ENCODE results near the gene SNRPD3.

DNA sequence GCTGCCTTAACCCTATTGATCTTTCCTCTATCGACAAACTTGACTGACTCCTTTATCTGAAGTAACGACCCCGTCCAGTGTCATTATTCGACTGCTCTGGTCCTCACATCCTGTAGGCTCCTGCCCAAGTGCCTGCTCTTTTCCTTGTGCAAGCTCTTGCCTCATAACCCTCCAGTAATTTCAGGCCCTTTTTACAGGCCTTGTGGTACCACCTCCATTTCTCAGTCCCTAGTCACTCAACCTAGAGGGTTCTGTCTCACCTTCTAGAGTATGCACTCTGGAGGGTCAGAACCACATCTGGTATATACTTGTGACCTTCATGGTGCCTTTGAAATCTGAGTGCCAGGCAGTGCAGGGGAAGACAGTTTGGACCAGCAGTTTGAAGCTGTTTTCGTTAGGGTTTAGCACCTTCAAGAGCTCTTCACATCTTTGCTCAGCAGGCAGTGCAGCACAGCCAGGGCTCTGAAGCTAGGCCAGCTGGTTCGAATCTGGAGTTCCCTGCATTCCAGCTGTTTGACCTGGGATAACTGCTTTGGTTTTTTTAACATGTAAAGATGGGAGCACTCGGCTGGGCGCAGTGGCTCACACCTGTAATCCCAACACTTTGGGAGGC, 11.2 kb downstream of the SNRPD3 start:
- TF ChIP-seq, protein P1, sequence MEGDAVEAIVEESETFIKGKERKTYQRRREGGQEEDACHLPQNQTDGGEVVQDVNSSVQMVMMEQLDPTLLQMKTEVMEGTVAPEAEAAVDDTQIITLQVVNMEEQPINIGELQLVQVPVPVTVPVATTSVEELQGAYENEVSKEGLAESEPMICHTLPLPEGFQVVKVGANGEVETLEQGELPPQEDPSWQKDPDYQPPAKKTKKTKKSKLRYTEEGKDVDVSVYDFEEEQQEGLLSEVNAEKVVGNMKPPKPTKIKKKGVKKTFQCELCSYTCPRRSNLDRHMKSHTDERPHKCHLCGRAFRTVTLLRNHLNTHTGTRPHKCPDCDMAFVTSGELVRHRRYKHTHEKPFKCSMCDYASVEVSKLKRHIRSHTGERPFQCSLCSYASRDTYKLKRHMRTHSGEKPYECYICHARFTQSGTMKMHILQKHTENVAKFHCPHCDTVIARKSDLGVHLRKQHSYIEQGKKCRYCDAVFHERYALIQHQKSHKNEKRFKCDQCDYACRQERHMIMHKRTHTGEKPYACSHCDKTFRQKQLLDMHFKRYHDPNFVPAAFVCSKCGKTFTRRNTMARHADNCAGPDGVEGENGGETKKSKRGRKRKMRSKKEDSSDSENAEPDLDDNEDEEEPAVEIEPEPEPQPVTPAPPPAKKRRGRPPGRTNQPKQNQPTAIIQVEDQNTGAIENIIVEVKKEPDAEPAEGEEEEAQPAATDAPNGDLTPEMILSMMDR (IDR thresholded peaks at IDR 0.05): no peak
- no peak for TF ChIP-seq POLR2A (IDR thresholded peaks at IDR 0.05)
